Ammon's horn (tissue), 1 donor: ENCODE data around the gene HCFC1.

Experiments
- DNase-seq: peaks from one replicate; pipeline ENCODE4 v3.0.0-alpha.2; 2016; ENCODE audit warnings: low spot score

HCFC1 gene

DNA sequence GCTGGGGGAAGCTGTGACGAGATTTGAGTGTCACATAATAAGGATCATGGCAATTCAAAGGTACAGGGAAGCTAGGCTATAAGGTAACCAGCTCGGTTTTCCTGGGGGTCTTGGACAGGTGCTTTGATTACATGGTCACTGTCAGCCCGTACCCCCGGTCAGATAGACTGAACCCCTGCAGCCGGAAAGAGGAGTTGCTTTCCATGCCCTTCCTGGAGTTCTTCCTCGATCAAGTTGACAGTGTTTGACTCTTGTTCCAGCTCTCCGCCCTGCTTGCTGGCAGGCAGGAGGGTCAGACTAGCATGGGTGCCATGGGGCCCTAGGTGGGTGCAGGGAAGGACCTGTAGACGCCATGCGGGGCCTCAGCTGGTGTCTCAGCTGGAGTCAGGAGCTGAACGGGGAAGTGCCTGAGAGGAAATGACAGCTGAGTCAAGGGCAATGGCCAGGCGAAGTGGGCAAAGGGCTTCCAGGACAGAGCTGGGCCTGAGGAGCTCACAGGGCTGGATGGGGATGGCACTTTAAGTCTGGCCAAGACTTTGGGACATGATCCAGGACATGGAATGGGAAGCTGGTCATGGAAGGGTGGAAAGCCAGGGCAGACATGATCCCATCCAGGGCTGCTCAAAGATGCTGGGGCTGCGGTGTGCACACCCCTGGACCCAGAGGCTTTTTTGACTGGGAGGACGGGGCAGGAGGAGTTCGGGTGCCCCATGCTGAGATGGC, 2.5 kb upstream of the HCFC1 start:
- DNase-seq, result no peak

DNA sequence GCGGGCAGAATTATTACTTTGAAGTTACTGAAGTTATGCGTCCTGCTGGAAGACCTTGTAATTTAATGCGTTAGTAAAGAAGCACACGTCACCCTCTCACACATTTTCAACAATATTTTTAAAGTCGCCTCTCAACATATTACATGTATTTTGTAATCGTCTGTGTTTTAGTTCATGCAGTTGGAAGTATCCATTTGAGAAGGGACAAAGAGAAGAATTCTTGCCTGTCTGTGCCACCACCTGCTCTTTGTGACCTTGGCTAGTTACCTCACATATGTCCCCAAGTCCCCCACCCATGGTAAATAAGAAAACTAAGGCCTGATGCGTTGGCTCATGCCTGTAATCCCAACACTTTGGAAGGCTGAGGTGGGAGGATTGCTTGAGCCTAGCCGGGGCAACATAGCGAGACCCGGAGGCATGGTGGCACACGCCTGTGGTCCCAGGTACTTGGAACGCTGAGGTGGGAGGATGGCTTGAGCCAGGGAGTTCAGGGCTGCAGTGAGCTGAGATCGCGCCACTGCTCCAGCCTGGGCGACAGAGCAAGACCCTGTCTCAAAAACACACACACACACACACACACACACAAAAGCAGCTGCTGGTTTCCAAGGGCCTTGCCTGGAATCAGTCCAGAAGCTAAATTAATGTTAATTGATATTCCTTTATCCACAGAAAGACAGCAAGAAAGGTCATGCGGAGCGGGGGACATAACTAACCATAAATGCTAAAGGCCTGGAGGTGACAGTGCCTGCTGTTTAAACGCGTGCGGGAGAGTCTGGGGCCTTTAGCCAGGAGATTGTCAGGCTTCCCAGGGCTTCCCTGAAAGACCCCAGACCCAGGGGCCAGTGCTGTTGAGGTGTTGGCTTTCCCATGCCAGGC, 1.7 kb upstream of the HCFC1 start:
- DNase-seq, result no peak

DNA sequence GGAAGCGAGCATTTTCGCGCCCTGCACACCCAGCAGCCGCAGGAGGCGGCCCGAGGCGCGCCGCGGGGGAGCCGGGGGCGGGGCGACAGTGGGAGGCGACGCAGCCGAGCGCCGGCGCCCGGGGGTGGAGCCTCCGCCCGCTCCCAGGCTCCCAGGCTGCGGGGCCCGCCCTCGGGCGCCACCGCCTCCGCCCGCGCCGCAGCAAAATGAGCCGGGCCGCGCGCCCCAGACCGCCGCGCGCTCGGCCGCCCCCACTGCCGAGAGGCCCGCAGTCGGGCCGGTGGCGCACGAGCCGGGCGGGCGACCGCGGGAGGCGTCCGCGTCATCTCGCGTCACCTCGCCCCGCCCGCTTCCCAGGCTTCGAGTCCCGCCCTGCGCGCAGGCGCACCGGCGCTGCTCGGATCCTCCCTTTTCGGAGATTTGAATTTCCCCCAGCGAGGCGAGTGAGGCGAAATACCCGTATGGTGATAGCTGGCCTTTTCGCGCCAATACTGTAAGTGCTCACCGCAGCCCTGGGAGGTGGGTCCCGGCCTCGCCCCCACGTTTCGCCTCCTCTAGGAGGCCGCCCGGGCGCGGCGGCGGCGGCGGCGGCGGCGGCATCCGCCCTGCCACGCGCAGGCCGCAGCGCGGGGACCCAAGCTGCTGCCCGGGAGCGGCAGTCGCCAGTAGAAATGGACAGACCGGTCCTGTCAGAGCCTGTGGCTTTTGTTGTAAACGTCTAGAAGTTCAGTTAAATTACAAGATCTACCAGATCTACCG, 929 bp upstream of the HCFC1 start, which contains the start of gene TMEM187:
TSS of gene TMEM187 (plus strand) at position 387 of the 759 bp plus-strand sequence. CDS start 9,309 bp downstream, outside the sequence.
- DNase-seq, result peak; percentile 84

DNA sequence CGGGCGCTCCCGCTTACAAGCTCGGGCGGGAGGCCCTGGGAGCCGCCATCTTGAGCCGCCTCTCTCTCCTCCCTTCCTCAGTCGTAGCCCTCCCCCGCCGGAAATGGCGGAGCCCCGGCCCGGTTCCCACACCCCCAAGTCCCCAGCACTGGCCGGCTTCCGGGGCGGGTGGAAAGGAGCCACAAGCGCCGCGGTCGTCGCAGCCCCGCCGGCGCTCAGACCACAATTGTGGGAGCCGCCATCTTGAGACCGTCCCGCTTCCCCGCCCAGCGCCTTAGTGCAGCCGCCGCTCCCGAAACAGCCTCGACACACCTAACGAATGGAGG, 531 bp downstream of the HCFC1 start:
- peak; percentile 83 for DNase-seq

DNA sequence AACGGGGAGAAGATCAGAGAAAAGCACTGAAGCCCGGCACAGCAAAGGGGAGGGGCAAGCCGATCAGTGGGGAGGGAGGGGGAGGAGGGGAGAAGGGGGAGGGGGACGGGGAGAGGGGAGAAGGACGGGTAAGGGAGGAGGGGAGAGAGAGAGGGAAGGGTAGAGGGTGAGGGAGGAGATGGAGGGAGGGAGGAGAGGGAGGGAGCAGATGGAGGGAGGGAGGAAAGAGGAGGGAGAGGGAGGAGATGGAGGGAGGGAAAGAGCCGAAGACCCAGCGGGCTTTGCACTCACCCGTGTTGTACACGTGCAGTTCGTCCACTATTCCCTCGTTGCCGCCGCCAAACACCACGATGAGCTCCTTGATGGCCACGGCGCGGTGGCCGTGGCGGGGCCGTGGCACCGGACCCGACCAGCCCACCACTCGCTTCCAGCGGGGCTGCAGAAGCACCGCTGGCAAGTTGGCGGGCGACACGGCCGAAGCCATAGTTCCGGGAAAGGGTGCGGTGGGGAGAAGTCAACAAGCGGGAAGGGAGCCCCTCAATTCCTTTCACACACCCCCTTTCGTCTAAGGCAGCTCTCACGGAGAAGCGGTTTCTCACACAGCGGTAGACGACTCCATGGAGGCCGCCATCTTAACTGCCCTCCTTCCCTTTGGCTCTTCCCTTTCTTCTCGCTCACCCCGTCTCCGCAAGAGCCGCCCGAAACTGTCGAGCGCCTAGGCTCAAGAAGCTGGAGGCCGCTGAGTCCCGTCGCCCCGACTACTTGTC, 1.1 kb downstream of the HCFC1 start:
- DNase-seq, result peak; percentile 82

DNA sequence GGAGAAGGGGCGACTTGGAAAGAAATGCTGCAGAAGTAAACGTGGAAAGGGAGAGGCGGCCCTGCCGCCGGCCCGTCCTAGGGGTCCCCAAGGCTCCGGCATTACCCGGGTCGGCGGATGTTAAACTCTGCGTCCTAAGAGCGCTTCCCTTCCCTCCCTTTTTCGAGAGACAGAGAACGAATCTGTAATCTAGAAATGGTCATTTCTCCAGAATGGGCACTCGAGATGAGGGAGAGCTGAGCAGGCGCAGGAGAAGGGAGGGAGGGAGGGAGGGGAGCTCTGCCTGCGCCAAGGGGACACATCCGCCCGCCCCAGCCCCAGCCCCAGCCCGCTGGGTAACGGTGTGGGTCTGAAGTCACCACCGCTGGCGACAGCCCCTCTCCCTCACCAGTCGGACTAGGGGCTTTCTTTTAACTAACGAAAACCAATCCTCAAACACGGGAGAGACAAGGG, 1.7 kb downstream of the HCFC1 start:
- peak; percentile 58 for DNase-seq

DNA sequence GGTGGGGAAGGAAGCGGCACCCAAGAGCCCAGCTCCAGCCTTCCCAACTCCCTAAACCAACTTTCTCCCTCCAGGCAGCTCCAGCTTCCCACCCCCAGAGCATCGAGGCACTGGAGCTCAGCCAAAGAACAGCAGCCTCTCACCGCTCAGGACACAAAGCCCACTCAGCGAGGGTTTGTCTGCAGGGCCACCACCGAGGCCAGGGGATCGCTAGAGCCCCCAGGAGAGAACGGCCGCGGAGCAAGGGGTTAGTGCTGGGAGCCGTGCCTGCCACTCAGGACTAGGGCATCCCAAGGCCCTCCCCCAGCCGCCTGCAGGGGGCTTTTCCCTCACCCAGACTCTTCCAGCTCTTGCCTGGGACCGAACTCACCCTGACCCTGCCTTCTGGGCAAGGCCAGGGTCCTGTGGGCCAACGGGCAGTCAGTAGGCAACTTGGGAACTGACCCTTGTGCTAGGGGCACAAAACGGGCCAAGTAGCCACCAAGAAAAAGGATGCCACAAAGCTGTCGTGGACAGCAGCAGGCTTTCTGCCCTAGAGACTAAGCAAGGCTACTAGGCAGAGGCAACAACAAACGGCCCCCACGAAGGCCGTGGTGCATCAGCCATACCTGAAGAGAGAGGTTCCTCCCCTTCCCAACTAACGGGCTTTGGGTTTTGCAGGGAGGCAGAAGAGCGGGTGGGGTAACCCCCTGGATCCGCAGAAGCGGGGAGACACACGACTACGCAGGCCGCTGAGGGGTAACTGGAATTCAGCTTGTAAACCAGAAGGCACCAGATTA, 2.3 kb downstream of the HCFC1 start:
- DNase-seq, result no peak

DNA sequence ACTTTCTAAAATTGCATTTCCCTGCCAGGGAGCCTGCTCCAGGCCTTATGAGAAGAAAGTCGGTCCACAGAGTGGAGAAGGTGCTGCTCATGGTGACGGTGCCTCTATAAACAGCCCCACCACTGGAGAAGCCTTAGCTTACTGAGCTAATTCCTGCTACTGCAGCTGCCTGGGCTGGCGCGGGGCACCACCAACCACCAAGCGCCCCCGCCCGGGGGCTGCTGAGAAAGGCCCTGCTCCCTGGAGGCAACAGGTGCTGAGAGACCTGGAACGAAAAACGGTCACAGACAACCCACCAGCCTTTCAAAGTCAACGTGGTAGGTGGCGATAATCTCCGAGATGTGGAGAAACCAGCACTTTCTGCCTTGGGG, 2.9 kb downstream of the HCFC1 start:
- DNase-seq, result no peak

DNA sequence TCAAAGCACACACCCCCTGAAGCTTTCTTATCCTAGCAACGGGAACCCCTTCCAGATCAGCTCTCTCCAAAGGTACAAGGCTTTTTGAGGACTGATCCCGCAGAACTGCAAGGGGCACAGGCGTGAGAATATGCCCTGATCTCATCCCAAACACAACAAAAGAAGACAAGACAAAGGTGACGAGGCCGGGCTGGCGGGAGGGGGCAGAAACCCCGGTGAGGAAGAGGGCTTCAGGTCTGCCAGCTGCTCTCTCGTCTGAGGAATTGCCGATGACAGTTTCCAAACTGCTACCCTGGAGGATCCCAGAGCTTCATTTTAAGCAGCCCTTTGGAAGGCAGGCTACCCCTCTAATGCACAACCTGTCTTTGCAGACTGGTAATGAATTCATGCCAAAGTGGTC, 3.4 kb downstream of the HCFC1 start:
- no peak for DNase-seq

DNA sequence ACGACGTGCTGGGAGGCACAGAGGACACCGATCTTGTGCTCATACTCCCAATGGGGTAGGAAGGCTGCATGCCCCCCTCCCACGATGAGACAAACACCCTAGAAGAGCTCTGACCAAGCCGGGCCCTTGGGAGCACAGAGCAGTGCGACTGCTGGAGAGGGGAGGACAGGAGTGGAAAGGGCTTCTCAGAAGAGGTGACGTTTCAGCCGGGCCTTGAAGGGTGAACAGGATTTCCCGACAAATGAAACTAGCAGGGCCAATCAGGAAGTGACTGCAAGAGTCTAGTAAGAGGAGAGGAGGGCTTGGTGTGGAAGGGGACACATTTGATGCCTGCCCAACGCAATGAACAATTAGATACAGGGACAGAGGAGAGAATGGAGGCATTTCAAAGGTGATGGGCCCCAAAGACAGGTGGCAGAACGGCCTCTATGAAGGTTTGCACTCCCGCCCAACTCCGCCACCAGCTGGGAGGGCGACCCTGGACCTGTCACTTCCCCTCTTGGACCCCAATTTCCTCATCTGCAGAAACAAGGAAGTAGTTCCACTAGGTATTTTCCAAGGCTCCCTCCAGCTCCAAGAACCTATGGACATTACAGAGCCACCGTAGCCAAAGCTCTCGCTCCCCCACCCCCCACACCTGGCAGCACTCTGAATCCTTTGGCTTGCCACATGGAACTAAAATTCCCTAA, 3.9 kb downstream of the HCFC1 start:
- no peak for DNase-seq

DNA sequence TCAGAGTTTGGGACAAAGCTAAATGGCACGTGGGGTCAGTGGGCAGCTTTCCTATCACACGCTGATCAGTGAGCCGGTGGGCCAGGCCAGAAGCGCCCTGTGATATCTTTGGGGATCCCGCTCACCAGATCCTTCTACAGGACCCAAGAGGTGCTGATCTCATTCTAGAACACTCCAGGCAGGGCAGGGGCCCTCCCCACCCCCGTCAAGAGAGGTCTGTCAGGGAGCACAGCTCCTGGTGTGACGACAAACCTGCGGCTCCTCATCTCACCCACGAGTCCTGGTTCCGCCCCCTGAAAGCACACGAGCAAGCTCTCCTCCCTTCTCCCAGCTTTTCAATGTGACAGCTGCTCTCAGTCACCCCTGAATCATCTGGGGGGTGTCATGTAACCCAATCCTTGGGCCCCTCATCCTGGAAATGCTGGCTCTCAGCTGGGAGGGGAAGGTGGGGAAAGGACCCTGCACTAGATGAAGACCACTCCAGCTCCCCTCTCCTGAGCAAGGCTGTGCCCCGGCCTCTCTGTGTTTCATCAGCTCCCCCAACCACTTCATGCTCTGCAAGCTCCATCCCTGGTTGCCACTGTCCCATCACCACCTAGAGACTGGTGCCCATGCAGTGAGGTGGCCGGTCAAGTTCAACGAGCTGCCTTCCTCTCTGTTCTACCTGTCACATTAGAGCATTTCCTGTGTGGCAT, 4.6 kb downstream of the HCFC1 start:
- no peak for DNase-seq

DNA sequence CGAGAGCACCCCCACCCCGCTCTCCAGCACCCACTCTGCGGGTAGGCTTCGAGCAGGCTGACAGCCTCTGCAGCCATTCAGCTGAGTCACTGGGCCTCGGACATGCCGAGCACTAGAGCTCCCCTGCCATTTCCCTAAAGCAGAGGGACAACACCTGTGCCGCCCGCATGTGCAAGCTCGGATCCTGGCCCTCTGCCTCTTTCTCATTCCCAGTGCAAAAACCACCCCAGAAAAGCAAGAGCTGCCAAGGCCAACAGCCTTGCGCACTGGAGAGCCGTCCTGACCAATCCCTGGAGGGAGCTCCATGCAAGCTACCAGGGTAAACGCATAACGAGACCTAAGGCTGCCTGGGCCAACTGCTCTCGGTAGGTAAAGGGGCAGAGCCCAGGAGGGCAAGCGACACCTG, 5.3 kb downstream of the HCFC1 start:
- DNase-seq, result no peak

DNA sequence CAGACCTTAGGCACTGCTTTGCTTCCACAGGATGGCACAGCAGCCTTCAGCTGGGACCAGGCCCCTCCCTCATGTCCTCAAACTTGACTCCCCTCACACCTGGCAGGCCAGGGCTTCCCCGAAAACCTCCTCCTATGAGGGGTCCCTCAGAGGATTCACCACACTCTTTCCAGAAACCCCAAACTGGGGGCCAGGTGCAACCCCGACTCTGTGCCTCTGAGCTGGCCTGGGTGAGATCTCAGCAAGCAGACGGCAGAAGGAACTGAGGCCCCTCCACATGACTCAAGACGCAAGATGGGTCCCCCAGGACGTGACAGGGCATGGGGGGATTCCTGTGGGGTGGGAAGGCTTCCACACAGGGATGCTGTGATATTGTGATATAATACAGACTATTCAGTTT, 6.2 kb downstream of the HCFC1 start:
- DNase-seq, result no peak

DNA sequence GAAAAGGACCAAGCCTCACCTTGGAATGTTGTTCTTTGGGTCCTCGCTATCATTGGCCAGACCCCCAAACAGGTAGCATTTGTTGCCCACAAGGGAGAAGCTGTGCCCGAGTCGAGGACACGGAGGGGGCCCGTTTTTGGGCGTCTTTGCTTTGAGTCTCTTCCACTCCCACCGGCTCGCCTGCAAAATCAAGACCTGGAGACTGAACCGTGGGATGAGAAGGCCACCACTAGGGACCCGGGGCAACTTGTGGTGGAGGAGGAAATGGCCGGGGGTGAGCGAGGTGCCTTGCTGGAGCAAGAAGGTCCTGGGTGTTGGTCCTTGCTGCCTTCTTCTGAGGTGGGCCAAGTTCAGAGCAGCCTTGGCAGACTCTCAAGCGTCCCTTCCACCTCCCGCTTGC, 7.5 kb downstream of the HCFC1 start:
- DNase-seq, result no peak

DNA sequence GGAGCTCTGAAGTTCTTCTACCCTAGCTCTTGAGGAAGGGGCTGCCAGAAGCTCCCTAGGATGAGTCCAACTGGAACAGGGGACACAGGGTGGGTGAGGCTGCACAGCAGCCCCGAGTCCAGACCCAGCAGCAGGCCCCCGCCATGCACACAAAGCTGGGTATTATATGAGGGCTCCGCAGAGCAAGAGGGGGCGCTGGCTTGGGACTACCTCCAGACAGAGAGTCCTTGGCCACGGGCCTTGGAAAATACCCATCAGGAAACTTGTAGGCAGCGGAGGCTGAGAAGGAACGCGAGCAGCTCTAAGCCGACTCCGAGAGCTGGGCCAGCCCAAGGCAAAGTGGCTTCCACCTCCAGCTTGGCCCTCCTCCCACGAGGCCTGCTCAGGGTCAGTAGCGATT, 8.1 kb downstream of the HCFC1 start:
- DNase-seq, result no peak

DNA sequence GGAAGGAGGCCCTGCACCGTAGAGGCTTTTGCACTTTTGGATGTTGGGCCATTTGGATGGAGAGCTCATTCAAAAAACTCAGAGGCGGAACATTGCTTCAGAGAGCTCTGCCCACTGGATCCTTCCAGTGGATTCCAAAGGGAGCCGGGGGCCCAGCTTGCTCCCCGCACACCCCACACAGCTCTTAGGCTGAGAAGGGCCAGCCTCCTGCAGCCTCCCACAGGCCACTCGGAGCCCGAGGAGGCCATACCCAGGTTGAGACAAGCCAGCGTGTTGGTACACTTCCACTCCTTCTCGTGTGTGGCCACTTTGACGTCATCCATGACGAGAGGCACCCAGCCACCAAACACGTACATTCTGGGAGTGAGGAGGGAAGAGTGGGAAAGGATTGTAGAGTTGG, 10.3 kb downstream of the HCFC1 start:
- no peak for DNase-seq

DNA sequence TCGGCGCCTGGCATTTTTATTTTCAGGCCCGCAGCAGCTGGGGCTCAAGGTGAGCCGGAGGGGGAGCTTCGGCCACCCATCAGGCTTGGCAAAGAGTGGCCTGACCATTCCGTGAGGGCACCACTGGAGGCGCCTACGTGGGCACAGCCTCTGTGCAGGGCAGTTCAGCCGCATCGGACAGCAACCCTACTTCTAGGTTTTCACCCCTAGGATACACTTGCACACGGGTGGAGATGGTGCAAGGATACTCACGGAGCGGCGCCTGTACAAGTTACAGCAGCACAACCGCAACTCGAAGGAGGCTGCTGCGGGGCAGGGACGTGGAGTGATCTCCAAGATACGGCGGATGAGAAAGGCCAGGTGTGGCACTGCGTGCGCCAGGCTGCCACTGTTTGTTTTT, 10.8 kb downstream of the HCFC1 start:
- DNase-seq, result no peak

DNA sequence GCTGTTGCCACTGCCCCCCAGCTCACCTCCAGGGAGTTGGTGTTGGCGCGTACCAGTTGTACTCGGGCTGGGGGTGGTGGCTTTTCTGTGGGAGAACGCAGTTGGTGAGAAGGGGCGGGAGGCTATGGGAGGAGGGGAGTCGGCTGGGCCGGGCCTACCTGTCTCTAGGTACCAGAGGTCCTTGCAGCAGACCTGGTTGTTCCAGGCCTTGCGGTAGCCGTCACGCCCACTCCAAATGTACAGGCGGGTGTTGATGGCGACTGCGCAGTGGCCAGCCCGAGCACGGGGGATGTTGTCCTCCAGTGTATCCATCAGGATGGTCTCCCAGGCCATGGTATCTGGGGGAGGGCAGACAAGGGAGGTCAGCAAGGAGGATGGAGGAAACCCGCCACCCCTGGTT, 11.5 kb downstream of the HCFC1 start:
- DNase-seq, result no peak

DNA sequence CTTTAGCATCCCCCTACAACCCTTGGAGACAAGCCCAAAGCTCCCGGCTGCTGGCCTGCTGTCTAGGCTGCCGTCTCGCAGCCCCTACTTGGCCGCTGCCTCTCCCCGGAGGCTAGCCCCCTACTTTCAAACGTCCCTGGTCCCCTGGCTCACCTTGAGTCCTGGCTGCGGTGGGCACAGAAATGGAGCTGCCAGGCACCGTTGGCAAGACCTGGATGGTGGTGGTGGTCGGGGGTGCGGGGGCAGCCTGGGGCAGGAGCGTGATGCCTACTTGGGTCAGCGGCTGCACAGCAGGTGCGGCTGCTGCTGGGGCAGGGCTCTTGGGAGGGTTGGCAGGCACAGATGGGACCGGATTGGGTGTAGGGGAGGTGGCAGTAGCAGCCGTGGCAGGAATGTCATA, 12.0 kb downstream of the HCFC1 start:
- DNase-seq, result no peak

DNA sequence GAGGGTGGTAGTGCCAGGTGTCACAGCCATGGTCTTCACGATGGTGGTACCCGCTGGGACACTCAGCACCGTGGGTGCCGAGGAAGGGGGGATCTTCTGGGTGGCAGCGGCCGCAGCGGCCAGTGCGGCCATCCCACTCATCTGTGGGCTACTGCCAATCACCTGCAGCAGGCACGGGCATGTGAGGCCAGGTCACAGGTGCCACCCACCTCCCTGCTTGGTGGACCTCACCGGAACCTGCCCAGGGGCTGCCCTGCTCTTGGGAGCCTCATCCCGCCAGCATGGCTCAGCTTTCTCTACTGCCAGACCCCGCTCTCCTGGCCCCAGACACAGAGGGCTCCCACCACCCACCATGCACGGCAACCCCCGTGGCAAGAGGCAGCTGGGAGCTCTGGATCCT, 13.0 kb downstream of the HCFC1 start:
- no peak for DNase-seq
